Stimulated activated CD4-positive, alpha-beta T cell treated with anti-CD3 and anti-CD28 coated beads, Interleukin-4, amount 100 ng/mL, for 1 hour (primary cell): Measurements from ENCODE around the gene FGD2.

Source experiments
- DNase-seq: peaks from one replicate; pipeline ENCODE4 v3.0.0-alpha.2; 2020

FGD2 gene, protein sequence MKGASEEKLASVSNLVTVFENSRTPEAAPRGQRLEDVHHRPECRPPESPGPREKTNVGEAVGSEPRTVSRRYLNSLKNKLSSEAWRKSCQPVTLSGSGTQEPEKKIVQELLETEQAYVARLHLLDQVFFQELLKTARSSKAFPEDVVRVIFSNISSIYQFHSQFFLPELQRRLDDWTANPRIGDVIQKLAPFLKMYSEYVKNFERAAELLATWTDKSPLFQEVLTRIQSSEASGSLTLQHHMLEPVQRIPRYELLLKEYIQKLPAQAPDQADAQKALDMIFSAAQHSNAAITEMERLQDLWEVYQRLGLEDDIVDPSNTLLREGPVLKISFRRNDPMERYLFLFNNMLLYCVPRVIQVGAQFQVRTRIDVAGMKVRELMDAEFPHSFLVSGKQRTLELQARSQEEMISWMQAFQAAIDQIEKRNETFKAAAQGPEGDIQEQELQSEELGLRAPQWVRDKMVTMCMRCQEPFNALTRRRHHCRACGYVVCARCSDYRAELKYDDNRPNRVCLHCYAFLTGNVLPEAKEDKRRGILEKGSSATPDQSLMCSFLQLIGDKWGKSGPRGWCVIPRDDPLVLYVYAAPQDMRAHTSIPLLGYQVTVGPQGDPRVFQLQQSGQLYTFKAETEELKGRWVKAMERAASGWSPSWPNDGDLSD

DNA sequence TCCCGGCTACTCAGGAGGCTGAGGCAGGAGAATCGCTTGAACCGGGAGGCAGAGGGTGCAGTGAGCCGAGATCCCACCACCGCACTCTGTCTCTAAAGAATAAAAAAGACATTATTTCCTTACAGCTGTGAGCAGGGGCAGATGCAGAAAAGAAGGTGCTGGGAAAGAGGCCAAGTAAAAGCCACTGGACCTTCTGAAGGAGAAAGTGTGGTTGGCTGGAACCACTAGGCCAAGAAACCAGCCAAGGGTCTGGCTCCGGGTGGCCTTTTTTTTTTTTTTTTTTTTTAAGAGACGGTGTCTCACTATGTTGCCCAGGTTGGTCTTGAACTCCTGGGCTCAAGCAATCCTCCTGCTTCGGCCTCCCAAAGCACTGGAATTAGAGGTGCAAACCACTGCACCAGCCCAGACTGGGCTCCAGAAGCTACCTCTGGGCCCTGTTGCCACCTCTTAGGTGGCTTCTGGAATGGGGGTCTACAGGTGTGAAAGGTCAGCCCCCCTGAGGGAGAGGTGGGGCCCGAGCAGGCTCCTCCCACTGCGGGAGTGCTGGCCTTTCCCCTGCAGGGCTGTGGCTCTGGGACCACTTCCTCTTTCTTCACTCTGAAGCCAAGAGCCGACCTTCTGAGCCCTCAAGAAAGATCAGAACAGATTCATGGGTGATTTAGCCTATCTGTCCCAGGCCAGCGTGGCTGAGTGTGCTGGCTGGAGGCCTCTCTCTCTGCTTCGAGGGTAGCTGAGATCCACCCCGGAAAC, at the start of gene FGD2:
FGD2 (plus strand) TSS at position 595 of the 750 bp plus-strand sequence. CDS start 163 bp downstream, outside the sequence.
- no peak for DNase-seq

DNA sequence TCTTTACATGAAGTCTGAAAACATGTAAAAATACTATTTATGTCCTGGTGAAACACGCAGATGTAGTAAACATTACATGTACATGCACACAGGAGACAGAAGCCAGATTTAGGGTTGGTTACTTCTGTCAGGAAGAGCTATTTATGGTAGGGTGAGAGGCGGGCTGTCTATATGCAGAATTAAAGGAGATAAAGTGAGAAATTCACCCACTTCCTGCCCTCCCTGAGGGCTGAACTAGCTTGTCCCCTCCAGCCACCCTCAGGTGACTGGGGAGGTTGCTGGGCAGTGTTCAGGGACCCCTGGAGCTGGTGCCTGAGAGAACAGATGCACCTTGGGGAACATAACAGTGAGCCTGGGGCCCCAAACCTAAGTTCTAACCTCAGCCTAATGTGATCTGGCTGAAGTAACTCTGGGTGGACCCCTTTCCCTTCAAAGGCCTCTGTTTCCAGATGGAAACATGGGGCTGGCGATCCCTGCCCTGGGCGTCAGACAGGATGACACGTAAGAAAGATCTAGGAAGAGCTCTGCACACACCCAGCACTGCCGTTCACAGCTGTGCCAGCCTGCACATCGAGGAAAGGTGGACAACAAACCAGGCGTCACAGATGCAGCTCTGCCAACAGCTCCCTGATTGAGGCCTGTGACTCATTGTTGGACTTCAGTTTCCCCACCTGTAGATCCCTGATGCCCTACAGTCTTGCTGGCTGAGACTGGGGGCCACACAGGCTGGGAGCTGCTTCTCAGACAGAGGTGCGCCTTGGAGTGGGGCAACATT, 49.6 kb upstream of the FGD2 start:
- DNase-seq: no peak

DNA sequence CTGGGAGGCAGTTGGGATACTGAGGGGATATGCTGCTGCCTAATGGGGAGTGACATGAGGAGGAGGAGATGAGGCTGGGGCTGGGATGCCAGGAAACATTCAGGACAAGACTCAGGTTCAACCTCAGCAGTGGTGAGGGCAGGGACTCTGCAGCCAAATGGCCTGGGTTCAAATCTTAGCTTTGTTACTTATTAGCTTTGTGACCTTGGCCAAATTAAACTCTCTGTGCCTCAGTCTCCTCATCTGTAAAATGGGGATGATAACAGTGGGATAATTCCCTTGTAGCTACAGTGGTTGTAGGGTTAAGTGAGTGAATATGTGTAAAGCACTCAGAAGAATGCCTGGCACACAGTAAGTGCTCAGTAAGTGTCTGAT, 49.0 kb upstream of the FGD2 start:
- DNase-seq: no peak

DNA sequence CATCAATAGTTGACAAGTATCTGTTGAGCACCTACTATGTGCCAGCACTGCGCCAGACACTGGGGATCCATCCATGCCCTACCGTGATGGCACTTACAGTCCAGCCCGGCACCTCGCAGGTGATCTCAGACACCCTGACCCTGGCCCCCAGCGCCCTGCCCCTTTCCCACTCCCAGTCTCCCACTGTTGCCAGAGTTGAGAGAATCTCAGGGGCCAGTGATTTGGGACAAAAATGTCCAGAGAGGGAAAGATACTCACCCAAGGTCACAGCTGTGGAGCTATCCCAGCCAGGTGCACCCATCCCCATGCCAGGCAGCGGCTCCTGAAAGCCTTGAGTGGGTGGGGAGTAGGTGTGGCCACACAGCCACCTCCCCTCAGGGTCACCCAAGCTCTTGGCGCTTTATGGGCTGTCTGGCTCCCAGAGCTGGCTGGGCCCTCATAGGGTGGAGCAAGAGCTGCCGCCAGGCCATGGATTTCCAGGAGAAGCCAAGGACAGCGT, 47.6 kb upstream of the FGD2 start:
- no peak for DNase-seq

DNA sequence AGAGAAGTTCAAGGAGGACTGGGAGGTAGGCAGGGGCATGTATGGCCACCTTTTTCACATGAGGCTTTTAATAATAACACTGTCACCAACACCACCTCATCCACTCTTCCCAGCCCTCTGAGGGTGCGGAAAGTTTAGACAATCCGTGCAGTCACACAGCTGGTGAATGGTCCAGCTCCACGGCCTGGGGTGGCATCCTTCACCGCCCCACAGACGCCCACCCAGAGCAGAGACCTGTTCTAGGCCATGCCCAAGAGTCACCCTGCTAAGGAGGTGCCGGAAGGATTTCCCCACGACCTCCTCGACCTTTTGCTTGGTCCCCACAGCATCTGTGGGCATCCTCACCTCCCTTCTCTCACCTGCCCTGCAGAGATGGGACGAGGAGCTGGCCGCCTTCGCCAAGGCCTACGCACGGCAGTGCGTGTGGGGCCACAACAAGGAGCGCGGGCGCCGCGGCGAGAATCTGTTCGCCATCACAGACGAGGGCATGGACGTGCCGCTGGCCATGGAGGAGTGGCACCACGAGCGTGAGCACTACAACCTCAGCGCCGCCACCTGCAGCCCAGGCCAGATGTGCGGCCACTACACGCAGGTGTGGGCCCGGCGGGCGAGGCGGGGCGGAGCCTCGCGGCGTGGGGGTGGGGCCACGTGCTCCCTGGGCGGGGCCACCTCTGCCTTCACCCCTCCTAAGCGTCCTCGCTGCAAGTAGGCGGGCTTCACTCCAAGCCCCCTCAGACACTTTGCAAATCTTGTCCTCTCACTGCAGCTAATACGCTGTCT, 46.5 kb upstream of the FGD2 start:
- DNase-seq: no peak

DNA sequence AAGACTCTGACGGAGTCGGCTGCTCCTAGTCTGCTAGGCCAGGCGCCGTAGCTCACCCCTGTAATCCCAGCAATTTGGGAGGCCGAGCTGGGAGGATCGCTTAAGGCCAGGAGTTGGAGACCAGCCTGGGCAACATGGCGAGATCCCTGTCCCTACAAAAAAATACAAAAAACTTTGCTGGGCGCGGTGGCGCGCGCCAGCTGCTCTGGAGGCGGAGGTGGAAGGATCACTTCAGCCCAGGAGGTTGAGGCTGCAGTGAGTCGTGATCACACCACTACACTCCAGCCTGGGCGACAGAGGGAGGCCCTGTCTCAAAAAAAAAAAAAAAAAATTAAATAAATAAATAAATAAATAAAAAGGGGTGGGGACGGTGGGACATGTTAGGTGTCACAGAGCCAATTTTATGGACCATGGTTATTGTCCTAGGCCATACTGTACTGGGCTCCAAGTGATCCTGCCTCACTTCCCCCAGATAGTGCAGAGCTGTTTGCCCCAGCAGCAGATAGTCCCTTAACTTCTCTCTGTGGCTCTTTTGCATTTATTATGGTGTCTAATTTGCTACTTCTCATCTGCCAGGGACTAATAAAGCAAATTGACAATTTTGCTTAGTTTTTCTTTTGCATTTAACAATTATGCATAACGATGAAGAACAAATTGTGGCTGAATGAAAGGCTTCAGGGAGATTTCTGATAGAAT, 45.8 kb upstream of the FGD2 start:
- no peak for DNase-seq

DNA sequence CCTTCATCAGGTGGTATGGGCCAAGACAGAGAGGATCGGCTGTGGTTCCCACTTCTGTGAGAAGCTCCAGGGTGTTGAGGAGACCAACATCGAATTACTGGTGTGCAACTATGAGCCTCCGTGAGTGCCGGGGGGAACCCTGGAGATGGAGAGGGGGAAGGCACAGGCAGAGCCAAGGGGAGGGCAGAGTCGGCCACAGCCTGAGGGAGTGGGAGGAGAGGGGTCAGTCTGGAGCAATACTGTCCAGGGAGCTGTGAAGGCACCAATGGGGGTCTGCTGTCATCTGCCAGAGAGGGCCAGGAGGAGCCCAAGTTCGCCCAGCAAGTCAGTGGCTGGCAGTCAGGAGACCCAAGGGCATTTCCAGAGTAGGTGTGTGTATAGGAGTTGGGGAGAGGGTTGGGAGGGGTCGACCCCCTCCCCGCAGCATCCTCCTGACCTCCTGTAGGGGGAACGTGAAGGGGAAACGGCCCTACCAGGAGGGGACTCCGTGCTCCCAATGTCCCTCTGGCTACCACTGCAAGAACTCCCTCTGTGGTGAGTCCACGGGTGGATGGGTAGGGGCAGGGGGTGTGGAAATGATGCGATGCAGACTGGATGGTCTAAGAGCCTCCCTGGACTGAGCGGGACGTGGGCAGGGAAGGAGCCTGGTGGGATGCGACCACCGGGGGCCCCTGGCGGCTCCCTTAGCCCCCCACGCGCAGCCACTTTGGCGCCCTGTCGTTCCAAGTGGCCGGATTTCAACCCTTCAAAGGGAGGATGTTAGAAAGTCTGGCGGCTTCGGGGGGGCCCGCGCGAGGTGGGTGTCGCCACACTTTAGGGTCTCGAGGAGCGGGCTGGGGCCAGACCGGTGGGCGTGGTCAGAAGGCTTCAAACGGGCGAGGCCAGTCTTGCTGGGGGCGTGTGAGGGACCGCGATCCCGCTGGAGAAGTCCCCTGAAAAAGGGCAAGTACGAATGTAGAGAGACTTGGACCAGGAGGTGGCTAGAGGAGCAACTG, 43.7 kb upstream of the FGD2 start:
- DNase-seq: no peak

DNA sequence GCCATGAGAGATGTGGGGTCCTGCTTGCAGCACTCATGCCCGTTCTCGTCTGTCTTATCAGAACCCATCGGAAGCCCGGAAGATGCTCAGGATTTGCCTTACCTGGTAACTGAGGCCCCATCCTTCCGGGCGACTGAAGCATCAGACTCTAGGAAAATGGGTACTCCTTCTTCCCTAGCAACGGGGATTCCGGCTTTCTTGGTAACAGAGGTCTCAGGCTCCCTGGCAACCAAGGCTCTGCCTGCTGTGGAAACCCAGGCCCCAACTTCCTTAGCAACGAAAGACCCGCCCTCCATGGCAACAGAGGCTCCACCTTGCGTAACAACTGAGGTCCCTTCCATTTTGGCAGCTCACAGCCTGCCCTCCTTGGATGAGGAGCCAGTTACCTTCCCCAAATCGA, 42.6 kb upstream of the FGD2 start:
- peak; percentile 71 for DNase-seq

DNA sequence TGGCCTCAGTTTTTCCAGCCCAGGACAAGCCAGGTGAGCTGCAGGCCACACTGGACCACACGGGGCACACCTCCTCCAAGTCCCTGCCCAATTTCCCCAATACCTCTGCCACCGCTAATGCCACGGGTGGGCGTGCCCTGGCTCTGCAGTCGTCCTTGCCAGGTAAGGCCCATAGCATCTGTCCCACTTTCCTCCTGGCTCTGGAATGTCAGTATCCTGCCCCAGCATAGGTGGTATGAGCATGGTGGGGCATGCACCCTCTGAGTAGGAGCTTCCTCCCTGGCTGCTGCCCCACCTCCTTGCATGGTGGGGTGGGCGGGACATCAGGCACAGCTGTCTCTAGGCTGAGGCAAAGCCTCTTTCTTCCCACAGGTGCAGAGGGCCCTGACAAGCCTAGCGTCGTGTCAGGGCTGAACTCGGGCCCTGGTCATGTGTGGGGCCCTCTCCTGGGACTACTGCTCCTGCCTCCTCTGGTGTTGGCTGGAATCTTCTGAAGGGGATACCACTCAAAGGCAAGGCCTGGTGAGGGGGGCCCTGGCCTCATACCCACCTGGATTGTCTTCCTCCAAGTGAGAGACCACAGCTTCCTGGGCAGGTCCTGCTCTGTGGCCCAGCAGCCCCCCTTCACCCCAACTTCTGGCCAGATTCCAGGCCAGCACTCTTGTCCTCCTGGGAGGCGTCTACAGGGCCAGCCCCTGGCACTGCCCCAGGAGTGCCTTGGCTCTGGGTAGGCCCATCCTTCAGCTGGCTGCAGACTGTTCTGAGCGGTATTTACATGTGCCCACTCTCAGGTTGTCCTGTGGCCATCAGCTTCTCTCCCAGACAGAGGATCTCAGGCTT, 41.8 kb upstream of the FGD2 start:
- DNase-seq: peak; percentile 34

DNA sequence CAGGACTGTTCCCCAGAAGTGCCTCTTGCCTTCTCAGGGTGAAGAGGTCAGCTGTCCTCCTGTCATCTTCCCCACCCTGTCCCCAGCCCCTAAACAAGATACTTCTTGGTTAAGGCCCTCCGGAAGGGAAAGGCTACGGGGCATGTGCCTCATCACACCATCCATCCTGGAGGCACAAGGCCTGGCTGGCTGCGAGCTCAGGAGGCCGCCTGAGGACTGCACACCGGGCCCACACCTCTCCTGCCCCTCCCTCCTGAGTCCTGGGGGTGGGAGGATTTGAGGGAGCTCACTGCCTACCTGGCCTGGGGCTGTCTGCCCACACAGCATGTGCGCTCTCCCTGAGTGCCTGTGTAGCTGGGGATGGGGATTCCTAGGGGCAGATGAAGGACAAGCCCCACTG, 41.1 kb upstream of the FGD2 start:
- DNase-seq: no peak

DNA sequence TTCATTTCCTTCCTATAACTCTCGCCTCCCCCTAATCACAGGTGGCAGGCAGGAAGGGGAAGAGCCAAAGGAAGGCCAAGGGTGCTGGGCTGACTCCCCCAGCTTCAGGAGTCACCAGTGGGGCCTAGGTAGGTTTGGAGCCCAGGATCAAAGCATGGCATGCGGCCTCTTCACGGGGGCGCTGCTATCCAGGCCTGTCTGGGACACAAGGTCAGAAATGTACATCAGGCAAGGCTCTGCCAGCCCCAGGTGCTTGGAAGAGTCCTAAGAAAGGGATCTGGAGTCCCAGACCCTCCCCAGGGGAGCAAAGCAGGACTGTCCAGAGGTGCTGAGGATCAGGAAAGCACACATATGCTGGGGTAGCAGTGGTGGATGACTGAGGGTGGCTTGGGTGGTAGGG, 40.5 kb upstream of the FGD2 start:
- no peak for DNase-seq

DNA sequence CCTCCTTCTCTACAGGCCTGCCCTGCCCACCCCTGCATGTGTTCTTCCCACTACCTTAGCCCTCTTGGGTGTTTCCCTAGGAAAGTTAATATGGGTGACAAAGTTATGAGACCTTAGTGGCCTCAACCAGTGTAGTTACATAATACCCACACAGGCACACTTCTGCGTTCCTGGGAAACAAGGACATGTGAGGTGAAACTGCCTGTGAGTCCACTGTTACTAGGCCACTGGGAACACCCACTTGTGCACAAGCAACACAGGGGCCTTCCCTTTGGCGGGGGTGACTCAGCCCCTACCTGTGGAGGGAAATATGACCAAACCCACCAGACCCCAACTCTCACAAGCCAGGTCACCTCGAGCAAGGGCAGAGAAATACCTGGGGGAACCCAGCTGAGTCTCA, 38.2 kb upstream of the FGD2 start:
- DNase-seq: no peak

DNA sequence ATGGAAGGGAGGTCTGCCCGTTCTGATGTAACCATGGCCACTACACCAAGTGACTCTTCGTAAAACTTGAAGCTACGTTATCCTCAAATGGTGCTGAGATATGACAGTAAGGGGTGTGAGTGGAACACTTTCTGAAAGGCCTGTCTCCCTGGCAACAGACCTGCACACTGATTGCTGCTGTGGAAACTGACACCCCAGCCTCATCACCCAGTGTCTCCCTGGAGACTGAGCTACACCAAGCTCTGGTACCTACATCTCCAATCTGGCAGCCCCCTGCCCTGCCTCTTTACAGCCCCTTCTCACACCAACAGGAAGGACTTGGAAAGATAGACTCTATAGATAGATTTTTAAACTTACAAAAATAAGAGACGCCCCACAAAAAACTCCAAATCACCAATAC, 37.7 kb upstream of the FGD2 start:
- no peak for DNase-seq

DNA sequence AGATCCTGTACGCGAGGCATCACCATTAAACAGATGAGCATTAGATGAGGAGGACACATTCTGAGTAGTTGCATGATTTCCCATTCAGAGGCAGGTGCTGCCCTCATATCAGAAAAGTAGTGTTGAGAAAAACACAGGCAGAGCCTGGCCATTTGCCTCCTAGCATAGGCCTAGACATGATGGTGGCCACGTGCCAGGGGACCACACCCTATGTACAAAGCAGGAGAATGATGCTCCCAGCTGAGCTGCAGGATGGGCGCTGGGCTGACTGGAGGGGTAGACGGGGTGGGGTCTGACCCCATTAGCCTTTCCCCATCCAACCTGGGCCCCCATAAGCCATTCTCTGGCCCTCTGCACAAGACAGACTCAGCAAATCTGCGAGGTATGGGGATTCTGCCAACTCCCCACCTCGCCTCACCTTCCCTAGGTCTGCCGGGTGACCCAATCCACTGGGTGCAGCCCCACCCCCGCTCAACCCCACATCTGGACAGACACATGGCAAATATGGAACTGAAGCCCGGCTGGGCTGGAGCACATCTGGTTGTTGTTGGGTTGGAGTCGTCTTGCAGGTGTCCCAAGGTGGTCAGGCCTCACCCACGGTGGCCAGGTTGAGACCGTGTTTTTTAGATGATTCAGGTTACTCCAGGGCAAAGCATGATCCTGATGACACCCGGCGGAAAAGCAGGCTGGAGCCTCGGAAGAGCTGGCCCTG, 37.0 kb upstream of the FGD2 start:
- no peak for DNase-seq

DNA sequence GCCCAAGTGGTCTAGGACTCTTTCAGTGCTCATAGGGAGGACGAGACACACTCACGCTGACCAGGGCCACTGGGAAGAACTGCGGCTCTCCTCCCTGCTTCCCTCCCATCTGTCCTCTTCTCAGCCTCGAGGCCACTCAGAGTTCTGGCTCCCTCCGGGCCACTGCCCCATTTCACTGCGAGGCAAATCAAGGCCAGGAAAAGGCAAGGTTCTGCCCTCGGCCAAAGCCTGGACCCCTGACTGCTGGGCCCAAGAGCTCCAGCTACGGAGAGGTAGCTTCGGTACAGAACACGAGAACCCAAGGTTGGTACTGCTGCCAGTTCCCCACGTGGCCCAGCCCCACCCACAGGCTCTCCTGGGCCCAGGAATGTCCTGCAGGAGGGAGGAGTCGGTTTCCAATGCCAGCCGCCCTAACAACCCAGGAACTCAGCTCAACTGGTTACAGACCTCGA, 36.2 kb upstream of the FGD2 start:
- no peak for DNase-seq

DNA sequence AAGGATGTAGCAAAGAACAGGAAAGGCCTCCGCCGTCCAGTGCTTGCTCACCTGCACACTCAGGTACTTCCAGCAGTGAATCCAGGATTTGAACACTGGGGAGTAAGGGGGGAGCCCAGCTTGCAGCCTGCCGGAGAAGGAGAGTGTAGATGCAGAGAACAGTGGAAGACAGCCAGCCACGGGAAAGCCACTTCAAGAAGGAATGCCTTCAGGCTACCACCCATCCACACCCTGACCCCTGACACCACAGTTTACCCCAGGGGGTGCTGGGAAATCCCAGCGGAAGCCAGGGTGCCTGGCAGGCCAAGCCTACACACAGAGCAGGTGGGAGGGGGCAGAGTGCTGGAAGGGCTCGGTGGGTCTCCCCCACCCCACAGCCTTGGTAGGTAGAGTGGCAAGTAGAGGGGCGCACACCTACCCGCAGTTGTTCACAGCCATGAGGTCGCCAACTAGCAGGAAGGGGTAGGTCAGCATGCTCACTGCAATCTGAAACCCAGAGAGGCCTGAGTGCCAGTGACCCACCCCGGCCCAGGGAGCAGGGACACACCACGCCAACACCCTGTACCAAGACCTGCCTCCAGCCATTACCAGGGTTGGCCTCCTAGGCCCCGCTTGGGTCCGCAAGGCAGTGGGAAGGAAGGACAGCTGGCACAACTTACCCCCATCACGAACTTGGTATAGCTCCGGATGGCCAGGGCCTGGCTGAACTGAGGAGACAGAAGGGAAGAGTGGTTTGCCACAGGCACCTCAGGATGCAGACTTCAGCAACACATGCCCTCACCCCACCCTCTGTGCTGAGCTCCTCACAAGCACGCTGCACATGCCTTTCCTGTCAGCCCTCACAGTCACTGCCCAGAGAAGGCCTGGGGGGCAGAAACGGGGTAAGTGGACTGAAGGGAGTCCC, 35.2 kb upstream of the FGD2 start:
- no peak for DNase-seq
